ENCODE data around the gene EXOC3L4. TPM values are rescaled to one million over a fixed set of nuclear protein-coding genes. Genes with fewer than 3 reads are reported as not detected.
A peak's percentile ranks its signal among the peaks of the same experiment; 100 is the strongest.

EXOC3L4 gene
- polyA plus RNA-seq, 3 donors = 2.3 to 8.3 (median 6.1) TPM

DNA sequence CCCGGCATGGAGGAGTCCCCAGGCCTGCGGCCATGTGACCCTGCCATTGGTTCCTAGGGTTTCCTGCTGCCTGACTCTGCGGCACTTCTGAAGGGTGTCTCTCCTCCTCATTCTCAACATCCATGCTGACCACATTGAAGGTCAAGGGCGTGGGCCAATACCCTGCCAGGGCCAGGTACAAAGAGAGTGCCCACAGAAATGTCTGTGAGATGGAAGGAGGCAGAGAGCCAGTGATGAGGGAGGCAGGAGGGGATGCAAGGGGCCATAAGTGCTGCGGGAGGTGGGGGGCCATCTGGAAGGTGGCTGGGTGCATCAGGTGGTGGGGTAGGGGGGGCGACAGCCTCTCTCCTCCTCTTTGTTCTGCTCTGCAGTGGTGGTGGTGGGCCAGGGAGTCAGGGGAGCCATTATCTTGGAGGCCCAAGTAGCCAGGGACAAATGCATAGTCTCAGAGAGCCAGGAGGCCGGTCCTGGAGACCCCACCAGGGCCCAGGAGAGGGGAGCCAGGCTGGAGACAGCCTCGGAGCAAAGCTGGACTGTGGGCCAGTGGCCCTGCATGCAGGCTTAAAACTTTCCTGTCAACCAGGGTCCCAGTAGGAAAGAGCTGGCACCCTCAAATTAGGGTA, 24.2 kb upstream of the EXOC3L4 start:
- no peak for DNase-seq

GRCh38 chr14:103070971-103071542, 23.5 kb upstream of the EXOC3L4 start:
- DNase-seq = no peak

GRCh38 chr14:103071544-103072251, 22.8 kb upstream of the EXOC3L4 start:
- no peak for DNase-seq

DNA sequence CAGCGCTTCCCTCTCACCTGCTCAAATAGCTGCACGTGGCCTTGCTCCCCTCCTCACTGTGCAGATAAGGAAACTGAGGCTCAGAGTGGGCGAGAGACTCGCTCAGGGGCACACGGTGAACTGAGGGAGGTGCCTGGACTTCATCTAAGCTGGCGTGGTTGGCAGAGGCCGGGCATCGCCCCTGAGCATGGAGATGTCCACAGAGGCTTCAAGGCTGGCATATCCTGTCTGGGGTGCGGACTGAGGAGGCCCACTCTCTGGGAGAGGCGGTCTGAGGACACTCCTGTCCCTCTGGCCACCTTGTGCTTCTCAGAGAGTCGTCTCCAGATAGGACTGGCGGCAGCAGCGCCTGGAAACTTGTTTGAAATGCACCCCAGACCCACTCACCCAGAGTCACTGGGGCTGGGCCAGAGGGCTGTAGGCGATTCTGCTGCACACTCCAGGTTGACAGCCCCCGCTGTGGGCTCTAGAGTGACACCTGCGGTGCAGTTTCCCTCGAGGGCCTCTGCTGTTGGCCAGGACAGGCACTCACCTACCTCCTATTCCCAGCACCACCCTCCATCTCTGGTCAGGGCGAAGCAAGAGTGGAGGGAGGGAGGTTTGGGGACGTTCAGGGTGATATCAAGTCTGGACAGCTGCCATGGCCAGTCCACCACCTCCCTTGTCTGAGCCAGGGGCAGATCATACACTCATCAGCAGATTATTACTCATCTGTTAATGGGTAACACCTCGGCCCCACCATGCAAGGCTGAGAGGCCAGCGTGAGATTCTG, 21.7 kb upstream of the EXOC3L4 start:
- no peak for DNase-seq

DNA sequence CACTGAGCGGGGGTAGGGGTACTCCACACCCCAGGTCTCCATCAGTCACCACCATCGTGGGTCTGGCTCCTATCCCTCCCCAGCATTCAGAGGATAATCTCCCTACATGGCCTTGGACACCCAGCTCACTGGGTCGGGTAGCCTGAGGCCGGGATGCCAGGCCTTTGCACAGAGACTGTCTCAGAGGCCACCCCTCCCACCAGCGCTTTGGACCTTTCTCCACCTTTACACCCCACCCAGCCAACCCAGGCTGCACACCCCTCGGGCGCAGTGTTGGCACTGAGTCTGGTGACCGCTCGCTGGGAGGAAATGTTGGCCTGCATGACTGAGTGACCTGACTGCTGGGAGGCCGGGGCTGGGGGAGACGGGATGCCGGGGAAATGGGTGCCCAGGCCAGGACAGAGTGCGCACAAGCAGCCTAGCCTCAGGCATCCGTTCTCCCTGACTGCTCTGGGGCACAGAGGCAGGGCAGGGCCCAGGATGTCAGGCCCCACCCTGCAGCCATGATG, 21.1 kb upstream of the EXOC3L4 start:
- no peak for DNase-seq

- DNase-seq = no peak
Measured at GRCh38 chr14:103073876-103074728, 20.4 kb upstream of the EXOC3L4 start.

- DNase-seq = no peak
Measured at GRCh38 chr14:103074729-103075367, 19.7 kb upstream of the EXOC3L4 start.

- peak; percentile 83 for DNase-seq
Measured at GRCh38 chr14:103078420-103078749, 16.1 kb upstream of the EXOC3L4 start.

- no peak for DNase-seq
Measured at GRCh38 chr14:103078860-103079587, 15.5 kb upstream of the EXOC3L4 start.

- DNase-seq = no peak
Measured at GRCh38 chr14:103081951-103082350, 12.6 kb upstream of the EXOC3L4 start.

GRCh38 chr14:103084021-103084919, 10.3 kb upstream of the EXOC3L4 start, which contains the start of gene LBHD2:
LBHD2 (plus strand) TSS chr14:103084210; CDS start chr14:103086013, 1,803 bp downstream.
- DNase-seq = no peak

DNA sequence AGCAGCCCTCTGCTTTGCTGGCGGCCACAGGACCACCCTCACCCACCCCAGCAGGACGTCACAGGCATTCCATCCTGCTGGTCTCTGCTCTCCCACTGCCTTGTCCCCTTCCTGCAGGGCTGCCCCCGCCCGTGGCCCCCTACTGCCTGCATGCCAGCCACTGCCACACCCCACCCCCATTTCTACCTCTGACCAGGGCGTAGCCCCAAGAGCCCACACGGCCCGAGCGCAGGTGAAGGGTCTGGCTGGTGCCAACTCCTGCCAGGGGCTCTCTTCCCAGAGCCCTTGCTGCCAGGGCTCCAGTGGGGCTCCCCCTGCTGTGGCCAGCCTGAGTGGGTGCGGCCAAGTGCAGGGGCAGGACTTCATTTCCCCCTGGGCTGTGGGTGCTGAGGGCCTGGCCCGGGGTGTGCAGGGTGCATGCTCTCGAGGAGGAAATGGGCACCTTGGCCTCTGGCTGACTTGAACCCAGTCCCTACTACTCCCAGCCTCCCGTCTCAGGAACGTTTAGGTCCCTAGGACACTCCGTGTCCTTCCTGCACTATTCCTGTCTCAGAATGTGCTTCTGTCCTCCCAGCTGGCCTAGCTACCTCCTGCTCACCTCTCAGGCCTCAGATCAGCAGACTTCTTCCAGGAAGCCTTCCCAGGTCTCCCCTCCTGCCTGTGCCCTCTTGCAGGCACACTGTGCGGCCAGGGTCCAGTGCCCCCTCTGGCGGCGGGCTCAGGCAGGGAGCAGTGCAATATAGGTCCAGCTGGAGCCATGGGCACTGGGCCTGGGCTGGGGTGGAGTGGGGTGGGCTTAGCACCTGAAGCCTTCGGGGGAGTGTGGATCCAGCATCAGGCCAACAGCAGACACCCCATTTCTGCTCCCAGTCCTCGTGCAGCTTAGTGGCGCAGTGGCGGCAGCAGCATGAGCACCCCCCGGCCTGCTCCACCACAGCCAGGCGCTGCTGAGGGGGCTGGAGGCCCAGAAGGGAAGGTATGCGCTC, 9.1 kb upstream of the EXOC3L4 start:
- DNase-seq = no peak

DNA sequence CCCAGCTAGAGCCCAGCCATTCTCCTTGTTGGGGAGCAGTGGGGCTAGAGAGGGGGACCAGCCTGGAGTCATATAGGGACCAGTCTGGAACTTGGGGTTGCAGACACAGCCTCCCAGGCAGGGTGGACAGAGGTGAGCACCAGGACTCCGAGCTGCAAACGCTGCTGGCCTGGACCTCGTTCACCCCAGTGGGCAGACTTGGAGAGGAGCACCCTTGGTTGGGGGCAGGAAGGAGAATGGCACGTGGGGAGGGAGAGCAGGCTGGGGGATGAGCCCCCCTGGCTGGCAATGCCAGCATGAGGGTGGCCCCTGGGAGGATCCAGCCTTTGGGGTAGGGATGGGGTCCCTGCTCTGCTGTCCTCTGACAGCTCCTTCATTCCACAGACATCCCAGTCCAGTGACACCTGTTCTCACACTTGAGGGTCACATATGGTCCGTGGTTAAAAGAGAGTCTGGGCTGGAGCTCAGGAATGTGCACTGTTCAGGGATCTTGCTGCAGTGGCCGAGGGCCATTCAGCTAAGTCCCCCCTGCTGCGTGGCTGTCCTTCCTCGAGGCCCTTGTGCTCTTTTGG, 7.7 kb upstream of the EXOC3L4 start:
- DNase-seq = no peak

GRCh38 chr14:103087343-103087835, 7.1 kb upstream of the EXOC3L4 start:
- DNase-seq = no peak

DNA sequence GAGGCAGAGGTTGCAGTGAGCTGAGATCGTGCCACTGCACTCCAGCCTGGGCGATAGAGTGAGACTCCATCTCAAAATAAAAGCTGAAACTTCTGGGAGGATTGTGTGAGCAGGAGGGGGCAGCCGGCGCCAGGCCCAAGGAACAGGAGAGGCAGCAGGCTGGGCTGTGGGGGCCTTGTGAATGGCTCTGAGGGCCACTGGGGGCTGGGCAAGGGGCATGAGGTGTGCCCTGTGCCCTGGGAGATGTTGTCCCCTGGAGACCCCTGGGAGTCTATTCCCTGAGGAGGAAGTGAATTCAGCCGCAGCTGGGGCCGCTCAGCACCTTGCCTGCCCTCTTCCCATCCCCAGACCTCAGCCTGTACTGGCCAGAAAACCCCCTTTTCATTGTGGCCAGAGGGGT, 5.6 kb upstream of the EXOC3L4 start:
- DNase-seq = no peak

GRCh38 chr14:103089386-103090335, 4.9 kb upstream of the EXOC3L4 start:
- no peak for DNase-seq
